NB4 (cell line): Measurements from ENCODE around the gene ABTB2.

ENCODE experiments used
- DNase-seq: peaks from one replicate; pipeline ENCODE4 v3.0.0; 2010; ENCODE audit warnings: low read depth
- H3K4me3 ChIP-seq: one replicate; pipeline ENCODE4 v1.5.1; 2011; ENCODE audit warnings: mild to moderate bottlenecking, low read depth, low read length, moderate library complexity
- CTCF ChIP-seq: IDR thresholded peaks from one replicate; pipeline ENCODE4 v1.5.1; 2012; ENCODE audit warnings: low read depth, low read length
- MAX ChIP-seq: IDR thresholded peaks from 2 replicates; pipeline ENCODE4 v1.6.1; 2011; ENCODE audit warnings: low read depth, low read length
- MYC ChIP-seq: IDR thresholded peaks from 2 replicates; pipeline ENCODE4 v1.6.1; 2011; ENCODE audit warnings: low read depth, low read length
- POLR2A ChIP-seq: IDR thresholded peaks from 2 replicates; pipeline ENCODE4 v1.6.1; 2011; ENCODE audit warnings: mild to moderate bottlenecking; ENCODE audit not compliant: insufficient read length; ENCODE audit errors: extremely low read depth

The ABTB2 gene

GRCh38 chr11:34204396-34205279 is 153.2 kb downstream of the ABTB2 start:
- no peak for DNase-seq
- H3K4me3 ChIP-seq = no peak overlapping the region
- TF ChIP-seq CTCF (no peak), MAX (no peak), MYC (no peak), POLR2A (no peak)

GRCh38 chr11:34203377-34203871 is 154.4 kb downstream of the ABTB2 start:
- H3K4me3 ChIP-seq = no peak overlapping the region
- no peak for TF ChIP-seq MYC
- DNase-seq = peak; percentile 66

- no peak for TF ChIP-seq CTCF
- no peak for TF ChIP-seq MYC
- no peak for TF ChIP-seq MAX
- no peak for TF ChIP-seq POLR2A
- no peak for DNase-seq
- no peak overlapping the region for H3K4me3 ChIP-seq
These were observed 156.7 kb downstream of the ABTB2 start for GRCh38 chr11:34201129-34201528.

GRCh38 chr11:34199525-34199924 is 158.3 kb downstream of the ABTB2 start:
- no peak for DNase-seq
- TF ChIP-seq POLR2A (no peak), MAX (no peak), MYC (no peak), CTCF (no peak)
- H3K4me3 ChIP-seq = no peak overlapping the region

- TF ChIP-seq MAX (no peak), MYC (no peak), POLR2A (no peak), CTCF (no peak)
- peak; percentile 33 for DNase-seq
These were observed 159.3 kb downstream of the ABTB2 start for GRCh38 chr11:34198523-34198922.

GRCh38 chr11:34197256-34197655 is 160.6 kb downstream of the ABTB2 start:
- no peak for DNase-seq
- no peak for TF ChIP-seq MAX
- no peak for TF ChIP-seq MYC
- TF ChIP-seq CTCF = no peak
- TF ChIP-seq POLR2A = no peak
- H3K4me3 ChIP-seq = no peak overlapping the region

More at GRCh38 chr11:34198523-34198922, 159.3 kb downstream of the ABTB2 start:
- H3K4me3 ChIP-seq = no peak overlapping the region
